ENCODE results near the gene MRPS17.

- TF ChIP-seq CTCF (IDR thresholded peaks at IDR 0.05) (no peak), POLR2A (IDR thresholded peaks at IDR 0.05) (no peak)
These were observed 40.7 kb downstream of the MRPS17 start for GRCh38 chr7:55992346-55992745.
